ENCODE results near the gene MIB2. TPM values are rescaled to one million over a fixed set of nuclear protein-coding genes. Genes with fewer than 3 reads are reported as not detected.

MIB2 gene
- total and polyA plus RNA-seq, 2 experiments from 2014 or later: 47.5 to 75.3 TPM

- H3K4me1 ChIP-seq (ENCODE audit: insufficient read depth): no peaks in the 10 kb centered on the region
- H4K20me1 ChIP-seq (ENCODE audit: insufficient read depth, poor library complexity, severe bottlenecking): no peaks in the 10 kb centered on the region
- H3K36me3 ChIP-seq (replicated peaks; ENCODE audit: insufficient read depth, low read depth): no peaks in the 10 kb centered on the region
- H3K9me2 ChIP-seq (replicated peaks; ENCODE audit: insufficient read depth): no peaks in the 10 kb centered on the region
- DNase-seq (ENCODE audit: low spot score): no peak
- no peaks in the 10 kb centered on the region for H3K9me3 ChIP-seq (ENCODE audit: low read depth)
- no peaks in the 10 kb centered on the region for H3K79me2 ChIP-seq
- no peak overlapping the region for H3K27ac ChIP-seq
- H3K27me3 ChIP-seq: peaks cover 13% of the 10 kb centered on the region
- no peak overlapping the region for H3K4me2 ChIP-seq
- 85% methylated on average over 23 of the region's 23 CpGs for WGBS (ENCODE audit: low lambda C conversion rate, missing lambda C conversion rate)
- no peak overlapping the region for H3K4me3 ChIP-seq
- no peak overlapping the region for H2AFZ ChIP-seq
- no peak for TF ChIP-seq EZH2phosphoT487 (IDR thresholded peaks at IDR 0.05; ENCODE audit: low read depth, severe bottlenecking, unreplicated experiment)
- TF ChIP-seq CTCF (IDR thresholded peaks at IDR 0.05; ENCODE audit: poor library complexity): no peak
- no peak for TF ChIP-seq EZH2 (IDR thresholded peaks at IDR 0.05; ENCODE audit: borderline replicate concordance)
Measured at GRCh38 chr1:1583347-1584010, 31.8 kb upstream of the MIB2 start.

GRCh38 chr1:1591452-1591851, 23.8 kb upstream of the MIB2 start:
- no peak overlapping the region for H3K4me3 ChIP-seq
- no peaks in the 10 kb centered on the region for H3K36me3 ChIP-seq (replicated peaks; ENCODE audit: insufficient read depth, low read depth)
- no peaks in the 10 kb centered on the region for H3K9me3 ChIP-seq (ENCODE audit: low read depth)
- no peak overlapping the region for H3K27ac ChIP-seq
- TF ChIP-seq CTCF (IDR thresholded peaks at IDR 0.05; ENCODE audit: poor library complexity) (no peak), EZH2phosphoT487 (IDR thresholded peaks at IDR 0.05; ENCODE audit: low read depth, severe bottlenecking, unreplicated experiment) (no peak), EZH2 (IDR thresholded peaks at IDR 0.05; ENCODE audit: borderline replicate concordance) (no peak)
- no peaks in the 10 kb centered on the region for H3K79me2 ChIP-seq
- H3K4me1 ChIP-seq (ENCODE audit: insufficient read depth): no peaks in the 10 kb centered on the region
- H2AFZ ChIP-seq: no peak overlapping the region
- no peak overlapping the region for H3K4me2 ChIP-seq
- no peaks in the 10 kb centered on the region for H3K9me2 ChIP-seq (replicated peaks; ENCODE audit: insufficient read depth)
- DNase-seq (ENCODE audit: low spot score): no peak
- no peaks in the 10 kb centered on the region for H4K20me1 ChIP-seq (ENCODE audit: insufficient read depth, poor library complexity, severe bottlenecking)
- WGBS (ENCODE audit: low lambda C conversion rate, missing lambda C conversion rate): 90% methylated on average over 13 of the region's 13 CpGs
- peaks cover 18% of the 10 kb centered on the region for H3K27me3 ChIP-seq

- Histone ChIP-seq H3K9me3 (ENCODE audit: low read depth) (no peaks in the 10 kb centered on the region), H3K4me3 (no peak overlapping the region), H3K36me3 (replicated peaks; ENCODE audit: insufficient read depth, low read depth) (no peaks in the 10 kb centered on the region), H4K20me1 (ENCODE audit: insufficient read depth, poor library complexity, severe bottlenecking) (no peaks in the 10 kb centered on the region), H3K4me1 (ENCODE audit: insufficient read depth) (no peaks in the 10 kb centered on the region), H2AFZ (no peak overlapping the region), H3K27me3 (peaks cover 35% of the 10 kb centered on the region), H3K27ac (no peak overlapping the region), H3K9me2 (replicated peaks; ENCODE audit: insufficient read depth) (no peaks in the 10 kb centered on the region), H3K79me2 (no peaks in the 10 kb centered on the region), H3K4me2 (no peak overlapping the region)
- no peak for TF ChIP-seq EZH2phosphoT487 (IDR thresholded peaks at IDR 0.05; ENCODE audit: low read depth, severe bottlenecking, unreplicated experiment)
- TF ChIP-seq CTCF (IDR thresholded peaks at IDR 0.05; ENCODE audit: poor library complexity): no peak
- TF ChIP-seq EZH2 (IDR thresholded peaks at IDR 0.05; ENCODE audit: borderline replicate concordance): no peak
- WGBS (ENCODE audit: low lambda C conversion rate, missing lambda C conversion rate): 90% methylated on average over 24 of the region's 24 CpGs
- DNase-seq (ENCODE audit: low spot score): no peak
Measured at GRCh38 chr1:1593834-1594601, 21.3 kb upstream of the MIB2 start.

Measured in hepatocyte (in vitro differentiated cells).